Progenitor cell of endocrine pancreas (in vitro differentiated cells): ENCODE data around the gene SRP14. TPM values are rescaled to one million over a fixed set of nuclear protein-coding genes. Genes with fewer than 3 reads are reported as not detected.
A peak's percentile ranks its signal among the peaks of the same experiment; 100 is the strongest.

ENCODE experiments used
- DNase-seq: peaks from one replicate; pipeline ENCODE4 v3.0.0; 2021; ENCODE audit warnings: low spot score; ENCODE audit not compliant: unreplicated experiment
- H3K27ac Mint-ChIP-seq: 2 replicates; pipeline ENCODE4 v1.8.0; 2021; ENCODE audit warnings: mild to moderate bottlenecking, moderate library complexity, mixed read lengths
- H3K27me3 Mint-ChIP-seq: 2 replicates; pipeline ENCODE4 v1.8.0; 2021; ENCODE audit warnings: mixed read lengths
- H3K36me3 Mint-ChIP-seq: 2 replicates; pipeline ENCODE4 v1.8.0; 2022; ENCODE audit warnings: mixed read lengths; ENCODE audit not compliant: insufficient read depth
- H3K4me1 Mint-ChIP-seq: 2 replicates; pipeline ENCODE4 v1.8.0; 2021; ENCODE audit warnings: low read depth, mixed read lengths
- H3K4me3 Mint-ChIP-seq: 2 replicates; pipeline ENCODE4 v1.8.0; 2021; ENCODE audit warnings: low read depth, mild to moderate bottlenecking, moderate library complexity, mixed read lengths
- H3K9me3 Mint-ChIP-seq: 2 replicates; pipeline ENCODE4 v1.8.0; 2021; ENCODE audit warnings: low read depth, mixed read lengths
- CTCF ChIP-seq: fragments of 200-600 bp; sonication (generic); IDR thresholded peaks from one replicate; pipeline ENCODE4 v1.5.0; 2021; ENCODE audit warnings: antibody characterized with exemption, mild to moderate bottlenecking; ENCODE audit not compliant: unreplicated experiment
- total RNA-seq: library from RNA; stranded (reverse); gene quantifications from 2 replicates; pipeline ENCODE4 v1.2.1, GENCODE V29; 2021

The SRP14 gene
- total RNA-seq, 1 donor from 2014 or later = 282 TPM

DNA sequence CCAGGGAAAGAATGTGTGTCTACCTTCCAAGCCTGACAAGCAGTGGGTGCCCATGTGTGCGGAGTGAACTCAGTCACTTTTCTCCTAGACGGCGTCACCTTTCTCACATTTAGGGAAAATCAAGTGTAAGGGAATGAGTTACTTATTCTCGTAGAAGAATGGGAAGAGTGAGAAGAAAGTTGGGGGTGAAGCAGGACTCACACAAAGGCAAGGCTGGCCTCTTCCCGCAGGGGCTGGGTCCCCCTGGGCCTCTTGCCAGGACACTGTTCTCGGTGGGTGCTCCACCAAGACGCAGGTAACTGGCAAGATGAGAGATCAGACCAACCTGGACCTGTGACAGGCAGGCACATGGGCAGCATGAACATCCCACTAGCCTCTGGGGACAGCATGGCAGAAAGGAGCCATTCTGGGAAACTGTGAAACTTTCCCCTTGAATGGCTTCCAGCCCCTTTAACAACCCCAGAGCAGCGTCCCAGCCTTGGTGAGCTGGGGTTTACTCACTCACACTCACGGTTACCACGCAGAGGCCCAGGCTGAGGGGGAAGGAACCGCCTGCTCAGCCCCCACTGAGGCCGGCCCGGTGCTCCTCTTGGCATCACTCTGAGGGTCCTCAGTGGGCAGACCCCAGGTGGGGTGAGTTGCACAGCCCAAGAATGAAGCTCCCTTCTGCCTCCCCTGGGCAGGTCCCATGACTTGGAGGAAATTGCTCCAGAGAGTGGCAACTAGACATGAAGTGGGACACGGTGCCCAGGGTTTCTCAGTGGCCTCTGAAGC is 15.0 kb upstream of the SRP14 start:
- DNase-seq = no peak
- TF ChIP-seq CTCF = no peak
- H3K4me3 Mint-ChIP-seq = no peak overlapping the region
- no peaks in the 10 kb centered on the region for H3K27me3 Mint-ChIP-seq
- H3K36me3 Mint-ChIP-seq = no peaks in the 10 kb centered on the region
- peaks cover 4% of the 10 kb centered on the region for H3K4me1 Mint-ChIP-seq
- H3K9me3 Mint-ChIP-seq = no peaks in the 10 kb centered on the region
- H3K27ac Mint-ChIP-seq = no peak overlapping the region

DNA sequence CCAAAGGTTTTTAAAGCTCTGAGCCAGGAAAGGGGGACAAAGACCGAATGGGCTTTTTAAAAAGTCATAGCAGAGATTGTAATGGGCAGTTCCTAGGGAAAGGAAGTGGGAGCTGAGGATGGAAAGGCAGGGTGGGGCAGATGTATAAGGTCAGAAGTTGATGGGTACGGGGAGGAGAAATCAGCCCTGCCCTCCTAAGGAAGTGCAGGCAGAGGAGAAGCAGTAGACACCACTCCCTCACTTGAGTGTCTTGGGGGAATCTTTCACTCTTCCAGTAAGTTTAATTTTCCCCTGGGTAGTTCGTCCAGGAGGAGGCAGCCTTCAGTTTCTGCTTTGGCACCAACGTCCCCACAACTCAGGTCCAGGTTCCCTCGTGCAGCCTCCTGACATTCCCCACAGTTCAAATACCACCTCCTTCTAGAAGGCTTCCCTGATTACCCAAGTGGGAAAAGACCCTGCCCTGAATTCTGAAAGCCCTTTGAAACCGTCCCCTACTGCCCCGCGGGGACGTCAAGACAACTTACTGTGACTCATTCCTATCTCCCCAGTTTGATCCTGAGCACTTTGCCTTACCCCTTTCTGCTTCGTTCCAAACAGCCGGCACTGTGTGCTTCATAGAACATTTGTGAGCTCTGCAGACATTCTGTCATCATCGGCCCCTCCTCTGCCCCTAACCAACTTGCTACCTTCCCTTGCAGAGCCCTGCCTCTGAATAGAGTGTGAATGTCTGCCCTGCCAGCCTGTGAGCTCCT is 14.3 kb upstream of the SRP14 start:
- peaks cover 4% of the 10 kb centered on the region for H3K4me1 Mint-ChIP-seq

GRCh38 chr15:40052604-40053003 is 13.6 kb upstream of the SRP14 start:
- no peaks in the 10 kb centered on the region for H3K27me3 Mint-ChIP-seq
- TF ChIP-seq CTCF = no peak
- no peak overlapping the region for H3K27ac Mint-ChIP-seq
- H3K9me3 Mint-ChIP-seq = no peaks in the 10 kb centered on the region
- peaks cover 2% of the 10 kb centered on the region for H3K4me1 Mint-ChIP-seq
- H3K4me3 Mint-ChIP-seq = no peak overlapping the region
- no peaks in the 10 kb centered on the region for H3K36me3 Mint-ChIP-seq
- no peak for DNase-seq

More for the DNA sequence above, 14.3 kb upstream of the SRP14 start:
- DNase-seq = no peak
- H3K36me3 Mint-ChIP-seq = no peaks in the 10 kb centered on the region
- no peaks in the 10 kb centered on the region for H3K27me3 Mint-ChIP-seq
- no peaks in the 10 kb centered on the region for H3K9me3 Mint-ChIP-seq
- no peak for TF ChIP-seq CTCF
- no peak overlapping the region for H3K4me3 Mint-ChIP-seq
- H3K27ac Mint-ChIP-seq = peak overlapping the region; percentile 42

GRCh38 chr15:40051616-40052415 is 12.8 kb upstream of the SRP14 start:
- no peak overlapping the region for H3K4me3 Mint-ChIP-seq
- no peak for DNase-seq
- H3K27me3 Mint-ChIP-seq = no peaks in the 10 kb centered on the region
- no peak for TF ChIP-seq CTCF
- no peaks in the 10 kb centered on the region for H3K36me3 Mint-ChIP-seq
- peaks cover 2% of the 10 kb centered on the region for H3K4me1 Mint-ChIP-seq
- peak overlapping the region; percentile 85 for H3K27ac Mint-ChIP-seq
- H3K9me3 Mint-ChIP-seq = no peaks in the 10 kb centered on the region
